Left ventricle myocardium inferior (tissue), 1 donor: Measurements from ENCODE around the gene PARP15. TPM values are rescaled to one million over a fixed set of nuclear protein-coding genes. Genes with fewer than 3 reads are reported as not detected.
"Not testable (repeated sequence)": the region's sequence is repeated elsewhere in the genome, so short reads cannot be mapped to it uniquely, and the experiment has no call there.

Experiments used
- DNase-seq: peaks from one replicate; pipeline ENCODE4 v3.0.0-alpha.2; 2020
- H3K27ac ChIP-seq: fragments of 200-600 bp; replicated peaks from 2 replicates; pipeline ENCODE4 v1.8.0; 2021
- H3K27me3 ChIP-seq: fragments of 200-600 bp; 2 replicates; pipeline ENCODE4 v1.8.0; 2021; ENCODE audit warnings: low read depth
- H3K36me3 ChIP-seq: fragments of 200-600 bp; 2 replicates; pipeline ENCODE4 v1.8.0; 2021
- H3K4me1 ChIP-seq: fragments of 200-600 bp; 2 replicates; pipeline ENCODE4 v1.8.0; 2021
- H3K4me3 ChIP-seq: fragments of 200-600 bp; 2 replicates; pipeline ENCODE4 v1.8.0; 2021; ENCODE audit warnings: mild to moderate bottlenecking, moderate library complexity
- H3K9me3 ChIP-seq: fragments of 200-600 bp; replicated peaks from 2 replicates; pipeline ENCODE4 v1.8.0; 2021
- CTCF ChIP-seq: fragments of 200-600 bp; IDR thresholded peaks from 2 replicates; pipeline ENCODE4 v1.8.0; 2021; ENCODE audit warnings: antibody characterized with exemption, mild to moderate bottlenecking, borderline replicate concordance
- intact Hi-C: fragments of 100-400 bp; cut with micrococcal nuclease; formaldehyde crosslinking; loops from one replicate; pipeline ENCODE4 v1.11.0; 2022
- total RNA-seq: library from RNA; stranded (reverse); fragmentation: NEBNext Ultra II Directional; extraction: Animal tissue kit (Norgen Biotek cat#: 25700); gene quantifications from one replicate; pipeline ENCODE4 v1.2.1, GENCODE V29; 2021
- donor health status: DM: no; HTN: yes; CAD: no; lungs with severe emphysema.

Gene PARP15
- total RNA-seq, 1 donor from 2014 or later = 0.80 TPM

DNA sequence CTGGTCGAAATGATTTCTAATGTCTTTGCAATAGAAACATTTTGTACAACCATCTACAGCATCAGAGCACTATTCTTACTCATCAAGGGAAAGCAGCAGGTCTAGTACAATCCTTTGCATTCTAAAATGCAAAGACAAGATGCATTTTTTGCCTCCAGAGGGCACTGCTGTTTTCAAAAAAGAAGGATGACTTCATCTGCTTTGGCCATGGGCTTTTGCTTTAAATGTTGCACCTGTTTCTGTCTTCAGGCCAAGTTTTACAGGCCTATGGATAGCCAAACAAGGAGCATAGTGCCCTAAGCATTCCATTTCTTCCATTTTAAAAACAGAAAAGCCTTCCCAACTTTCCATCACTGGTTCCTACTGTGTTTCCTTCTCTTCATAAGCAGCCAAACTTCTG is 16.8 kb upstream of the PARP15 start:
- H3K27ac ChIP-seq = no peak overlapping the region
- peak; percentile 60 for TF ChIP-seq CTCF
- H3K9me3 ChIP-seq = no peaks in the 10 kb centered on the region
- H3K4me1 ChIP-seq = peaks cover 51% of the 10 kb centered on the region
- H3K4me3 ChIP-seq = no peak overlapping the region
- no peaks in the 10 kb centered on the region for H3K27me3 ChIP-seq
- intact Hi-C loops = loop anchor here (5.0 kb wide), 1 partner anchor 117 kb away; no protein-coding TSS in a partner anchor
- no peak for DNase-seq
- peaks cover 40% of the 10 kb centered on the region for H3K36me3 ChIP-seq

- peaks cover 56% of the 10 kb centered on the region for H3K4me1 ChIP-seq
- peak overlapping the region; percentile 86 for H3K4me3 ChIP-seq
- H3K27ac ChIP-seq = peak overlapping the region; percentile 95
- intact Hi-C loops = loop anchor here (5.0 kb wide), 1 partner anchor 114 kb away; no protein-coding TSS in a partner anchor
- H3K36me3 ChIP-seq = peaks cover 39% of the 10 kb centered on the region
- no peak for DNase-seq
- H3K9me3 ChIP-seq = no peaks in the 10 kb centered on the region
- H3K27me3 ChIP-seq = no peaks in the 10 kb centered on the region
- no peak for TF ChIP-seq CTCF
Observed at GRCh38 chr3:122562923-122563716, 14.3 kb upstream of the PARP15 start.

- Histone ChIP-seq H3K9me3 (no peaks in the 10 kb centered on the region), H3K4me1 (peaks cover 56% of the 10 kb centered on the region), H3K27me3 (no peaks in the 10 kb centered on the region), H3K27ac (peak overlapping the region; percentile 95), H3K36me3 (peaks cover 36% of the 10 kb centered on the region), H3K4me3 (peak overlapping the region; percentile 86)
- intact Hi-C loops = loop anchor here (5.0 kb wide), 1 partner anchor 114 kb away; no protein-coding TSS in a partner anchor
- no peak for TF ChIP-seq CTCF
- no peak for DNase-seq
Observed at GRCh38 chr3:122563717-122564025, 13.8 kb upstream of the PARP15 start.

DNA sequence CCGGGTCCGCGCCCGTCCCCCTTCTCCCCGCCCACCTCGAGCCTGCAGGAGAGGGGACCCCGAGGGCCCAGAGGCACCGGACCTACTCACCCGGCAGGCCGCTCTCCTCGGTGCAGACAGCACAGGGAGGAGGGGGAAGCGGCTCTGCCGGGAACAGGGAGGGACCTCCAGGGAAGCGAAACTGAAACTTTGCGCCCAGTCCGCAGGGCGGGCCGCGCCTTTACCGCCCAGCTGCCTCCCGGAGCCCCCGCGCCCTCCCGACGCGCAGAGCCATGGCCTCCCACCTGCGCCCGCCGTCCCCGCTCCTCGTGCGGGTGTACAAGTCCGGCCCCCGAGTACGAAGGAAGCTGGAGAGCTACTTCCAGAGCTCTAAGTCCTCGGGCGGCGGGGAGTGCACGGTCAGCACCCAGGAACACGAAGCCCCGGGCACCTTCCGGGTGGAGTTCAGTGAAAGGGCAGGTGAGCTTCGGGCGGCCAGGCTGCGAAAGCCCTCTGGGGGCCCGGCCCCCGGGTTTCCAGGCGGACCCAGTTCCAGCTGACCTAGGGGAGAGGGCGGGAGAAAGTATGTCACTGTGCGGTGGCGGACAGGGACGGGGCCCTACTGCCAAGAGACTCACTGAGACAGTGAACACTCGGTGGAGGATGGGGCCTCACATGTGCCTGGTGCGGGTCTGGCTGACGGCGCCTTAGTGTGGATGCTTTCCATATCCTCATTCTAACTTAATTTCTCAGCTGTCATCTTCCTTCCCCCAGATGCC is 13.1 kb upstream of the PARP15 start, which contains the start of the genes DTX3L and PARP9:
Gene DTX3L, plus strand, starts transcription at position 184 of the 758 bp plus-strand sequence. Its CDS starts 89 bp downstream, at position 273.
Gene PARP9, minus strand, starts transcription at position 146 of the 758 bp plus-strand sequence. CDS start 4,680 bp downstream, outside the sequence.
- intact Hi-C loops = loop anchor here (5.0 kb wide), 1 partner anchor 113 kb away; no protein-coding TSS in a partner anchor
- no peak for TF ChIP-seq CTCF
- Histone ChIP-seq H3K27me3 (no peaks in the 10 kb centered on the region), H3K27ac (peak within 1 kb of the TSS; percentile 95), H3K9me3 (no peaks in the 10 kb centered on the region), H3K36me3 (peaks cover 36% of the 10 kb centered on the region), H3K4me1 (peaks cover 56% of the 10 kb centered on the region), H3K4me3 (peak within 1 kb of the TSS; percentile 86)
- DNase-seq = peak; percentile 86

DNA sequence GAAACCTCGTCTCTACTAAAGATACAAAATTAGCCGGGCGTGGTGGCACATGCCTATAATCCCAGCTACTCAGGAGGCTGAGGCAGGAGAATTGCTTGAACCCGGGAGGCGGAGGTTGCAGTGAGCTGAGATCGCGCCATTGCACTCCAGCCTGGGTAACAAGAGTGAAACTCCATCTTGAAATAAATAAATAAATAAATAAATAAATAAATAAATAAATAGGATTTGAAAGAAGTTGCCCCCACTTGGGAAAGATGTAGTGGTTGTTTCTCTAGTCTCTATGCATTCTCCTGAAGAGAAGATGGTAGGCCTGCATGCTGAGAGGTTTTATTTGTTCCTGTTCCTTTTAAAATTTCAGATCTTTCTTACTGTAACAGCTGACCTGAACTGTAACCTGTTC is 9.3 kb upstream of the PARP15 start:
- H3K4me1 ChIP-seq = peaks cover 30% of the 10 kb centered on the region
- DNase-seq, intact Hi-C loops, H3K27me3 ChIP-seq, H3K27ac ChIP-seq, H3K4me3 ChIP-seq, H3K9me3 ChIP-seq: not testable (repeated sequence)
- peaks cover 67% of the 10 kb centered on the region for H3K36me3 ChIP-seq
